DND-41 (cell line): ENCODE measurements around the gene GHRL.

ENCODE experiments used
- ATAC-seq: fragments of 200-7000 bp; cut with Tn5 transposase; 3 replicates; pipeline ENCODE4 v1.9.1; 2021; ENCODE audit warnings: low read depth; ENCODE audit not compliant: insufficient read depth
- DNase-seq: peaks from one replicate; pipeline ENCODE4 v3.0.0-alpha.2; 2020
- H2AFZ ChIP-seq: 2 replicates; pipeline ENCODE4 v1.6.0; 2012; ENCODE audit warnings: low read depth, low read length
- H3K27ac ChIP-seq: 2 replicates; pipeline ENCODE4 v1.5.1; 2012; ENCODE audit warnings: low read length, inconsistent platforms
- H3K27me3 ChIP-seq: fragments of 200-600 bp; sonication (generic); 2 replicates; pipeline ENCODE4 v1.6.0; 2012; ENCODE audit warnings: low read length, mild to moderate bottlenecking, inconsistent platforms; ENCODE audit not compliant: insufficient read depth, poor library complexity
- H3K36me3 ChIP-seq: 2 replicates; pipeline ENCODE4 v1.5.1; 2012; ENCODE audit warnings: low read length, inconsistent platforms; ENCODE audit not compliant: insufficient read depth
- H3K4me1 ChIP-seq: 2 replicates; pipeline ENCODE4 v1.5.1; 2012; ENCODE audit warnings: mild to moderate bottlenecking, low read length; ENCODE audit not compliant: insufficient read depth
- H3K4me2 ChIP-seq: 2 replicates; pipeline ENCODE4 v1.6.0; 2012; ENCODE audit warnings: mild to moderate bottlenecking, moderate library complexity, low read length, inconsistent platforms; ENCODE audit not compliant: insufficient read depth
- H3K4me3 ChIP-seq, 2 experiments: fragments of 200-600 bp in 1 of 2; shearing (Covaris generic) in 1 of 2; 2 replicates each; pipeline ENCODE4 v1.5.1; 2012 to 2016; ENCODE audit warnings: inconsistent platforms in 2 of 2, low read length in 2 of 2, mild to moderate bottlenecking in 2 of 2, low read depth in 1 of 2, moderate library complexity in 1 of 2
- H3K79me2 ChIP-seq: 2 replicates; pipeline ENCODE4 v1.6.0; 2012; ENCODE audit warnings: low read length, inconsistent platforms; ENCODE audit not compliant: insufficient read depth
- H3K9ac ChIP-seq: 2 replicates; pipeline ENCODE4 v1.6.0; 2012; ENCODE audit warnings: low read depth, mild to moderate bottlenecking, inconsistent platforms, low read length, moderate library complexity
- H3K9me3 ChIP-seq: 2 replicates; pipeline ENCODE4 v1.5.1; 2012; ENCODE audit warnings: low read length, moderate library complexity, mild to moderate bottlenecking, inconsistent platforms; ENCODE audit not compliant: insufficient read depth, severe bottlenecking
- H4K20me1 ChIP-seq: 2 replicates; pipeline ENCODE4 v1.6.0; 2012; ENCODE audit warnings: low read length; ENCODE audit not compliant: insufficient read depth
- CTCF ChIP-seq: IDR thresholded peaks from 2 replicates; pipeline ENCODE4 v1.5.1; 2012; ENCODE audit warnings: borderline replicate concordance, low read length, moderate library complexity, mild to moderate bottlenecking; ENCODE audit not compliant: poor library complexity, severe bottlenecking; ENCODE audit errors: extremely low read depth
- EZH2 ChIP-seq: IDR thresholded peaks from 3 replicates; pipeline ENCODE4 v1.6.1; 2012; ENCODE audit warnings: borderline replicate concordance, low read depth, mild to moderate bottlenecking, moderate library complexity, low read length, inconsistent platforms; ENCODE audit not compliant: severe bottlenecking

GHRL gene

DNA sequence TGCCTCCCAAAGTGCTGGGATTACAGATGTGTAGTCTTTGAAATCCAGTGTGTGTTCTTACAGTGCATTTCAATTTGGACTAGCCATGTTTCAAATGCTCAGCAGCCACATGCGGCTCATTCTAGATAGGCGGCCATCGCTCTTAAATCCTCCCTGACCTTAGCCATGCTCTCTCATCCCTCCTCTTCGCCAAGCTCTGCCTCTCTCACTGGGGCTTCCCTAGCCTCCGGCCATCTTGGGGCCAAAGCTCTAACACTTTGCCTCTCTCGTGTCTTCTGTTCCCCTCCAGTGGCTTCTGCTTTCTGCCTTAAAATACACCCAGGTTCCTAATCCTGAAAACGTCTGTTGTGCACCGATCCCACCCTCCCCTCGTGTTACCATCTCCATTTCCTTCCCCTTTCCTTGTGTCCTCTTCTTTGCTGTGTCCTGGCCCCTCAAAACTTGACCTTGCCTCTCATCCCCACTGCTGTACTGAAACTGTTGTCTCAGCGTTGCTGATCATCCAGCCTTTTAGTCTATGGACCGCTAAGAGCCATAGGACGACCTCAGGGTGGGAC, 1.4 kb upstream of the GHRL start:
- H3K4me3 ChIP-seq = no peak overlapping the region
- H3K9ac ChIP-seq = no peak overlapping the region
- no peak for DNase-seq
- no peak overlapping the region for H2AFZ ChIP-seq
- no peaks in the 10 kb centered on the region for H3K9me3 ChIP-seq
- TF ChIP-seq EZH2 (no peak), CTCF (no peak)
- ATAC-seq = no peak
- no peak overlapping the region for H3K4me2 ChIP-seq
- no peaks in the 10 kb centered on the region for H4K20me1 ChIP-seq
- H3K4me1 ChIP-seq = no peaks in the 10 kb centered on the region
- H3K27me3 ChIP-seq = no peaks in the 10 kb centered on the region
- no peaks in the 10 kb centered on the region for H3K79me2 ChIP-seq
- no peak overlapping the region for H3K27ac ChIP-seq
- H3K36me3 ChIP-seq = peaks cover 15% of the 10 kb centered on the region; the same call in 1 of the 2 replicates

DNA sequence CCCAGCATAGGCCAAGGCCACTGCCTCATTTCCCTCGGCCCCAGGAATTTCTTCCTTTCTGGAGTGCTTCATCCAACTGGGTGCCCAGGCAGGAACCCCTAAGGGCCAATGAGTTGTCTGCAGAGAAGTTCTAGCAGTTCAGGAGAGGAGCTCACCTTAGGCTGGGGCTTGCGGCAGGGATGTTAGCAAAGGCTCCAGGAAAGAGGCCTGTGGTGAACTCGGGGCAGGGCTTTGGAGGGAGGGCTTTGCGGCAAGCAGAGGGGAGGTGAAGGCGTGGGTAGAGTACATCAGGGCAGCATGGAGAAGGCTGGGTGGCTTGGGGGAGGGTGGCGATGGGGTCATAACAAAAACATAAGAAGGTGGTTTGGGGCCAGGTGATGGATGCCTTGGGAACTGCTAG, 1.1 kb downstream of the GHRL start:
- Histone ChIP-seq H3K9ac (no peak overlapping the region), H4K20me1 (no peaks in the 10 kb centered on the region), H3K36me3 (peaks cover 25% of the 10 kb centered on the region; the same call in 1 of the 2 replicates), H3K4me1 (no peaks in the 10 kb centered on the region), H3K79me2 (no peaks in the 10 kb centered on the region), H3K4me3 (no peak overlapping the region), H2AFZ (no peak overlapping the region), H3K27me3 (no peaks in the 10 kb centered on the region), H3K27ac (no peak overlapping the region), H3K9me3 (no peaks in the 10 kb centered on the region), H3K4me2 (no peak overlapping the region)
- TF ChIP-seq EZH2 = no peak
- TF ChIP-seq CTCF = no peak
- no peak for ATAC-seq
- no peak for DNase-seq

DNA sequence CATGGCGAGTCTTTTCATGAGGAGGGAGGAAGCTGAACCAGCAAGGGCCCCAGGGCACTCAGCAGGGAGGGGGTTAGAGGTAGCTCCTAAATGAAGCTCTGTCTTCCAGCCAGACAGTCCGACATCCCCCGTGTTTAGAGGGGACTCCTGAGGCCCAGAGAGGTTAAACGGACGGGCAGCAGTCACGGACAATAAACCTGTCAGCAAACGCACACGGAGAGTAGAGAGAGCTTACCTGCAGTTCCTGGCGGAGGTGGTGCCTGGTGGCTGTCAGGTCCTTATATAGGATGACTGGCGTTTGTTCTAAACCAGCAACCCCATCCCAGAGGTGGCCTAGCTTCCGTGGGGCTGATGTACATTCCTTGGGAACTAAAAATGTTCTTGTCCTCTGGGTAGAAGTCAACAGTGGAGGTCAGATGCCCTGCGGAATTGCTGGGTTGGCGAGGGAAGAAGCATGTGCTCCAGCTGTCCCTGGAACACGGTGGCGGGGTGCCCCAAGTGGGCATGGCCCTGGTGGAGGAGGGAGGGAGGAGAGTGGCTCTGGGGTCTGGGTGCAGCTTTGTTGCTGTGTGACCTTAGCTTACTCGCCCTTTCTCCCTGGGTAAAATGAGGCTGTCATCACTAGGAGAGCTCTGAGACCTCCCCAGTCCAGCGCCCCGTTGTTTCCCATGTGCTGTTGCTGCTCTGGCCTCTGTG, 2.1 kb downstream of the GHRL start:
- H2AFZ ChIP-seq = no peak overlapping the region
- H3K4me2 ChIP-seq = no peak overlapping the region
- no peak for TF ChIP-seq EZH2
- TF ChIP-seq CTCF = no peak
- no peak overlapping the region for H3K4me3 ChIP-seq
- H3K27ac ChIP-seq = no peak overlapping the region
- H3K27me3 ChIP-seq = no peaks in the 10 kb centered on the region
- H3K4me1 ChIP-seq = no peaks in the 10 kb centered on the region
- ATAC-seq = no peak
- no peak overlapping the region for H3K9ac ChIP-seq
- DNase-seq = no peak
- H3K79me2 ChIP-seq = no peaks in the 10 kb centered on the region
- peaks cover 30% of the 10 kb centered on the region; the same call in 1 of the 2 replicates for H3K36me3 ChIP-seq
- H4K20me1 ChIP-seq = no peaks in the 10 kb centered on the region
- H3K9me3 ChIP-seq = no peaks in the 10 kb centered on the region
